ENCODE results near the gene BIVM. TPM values are rescaled to one million over a fixed set of nuclear protein-coding genes. Genes with fewer than 3 reads are reported as not detected.

Gene BIVM
- total RNA-seq, 4 donors from 2014 or later = 5.4 to 16.0 (median 7.7) TPM

DNA sequence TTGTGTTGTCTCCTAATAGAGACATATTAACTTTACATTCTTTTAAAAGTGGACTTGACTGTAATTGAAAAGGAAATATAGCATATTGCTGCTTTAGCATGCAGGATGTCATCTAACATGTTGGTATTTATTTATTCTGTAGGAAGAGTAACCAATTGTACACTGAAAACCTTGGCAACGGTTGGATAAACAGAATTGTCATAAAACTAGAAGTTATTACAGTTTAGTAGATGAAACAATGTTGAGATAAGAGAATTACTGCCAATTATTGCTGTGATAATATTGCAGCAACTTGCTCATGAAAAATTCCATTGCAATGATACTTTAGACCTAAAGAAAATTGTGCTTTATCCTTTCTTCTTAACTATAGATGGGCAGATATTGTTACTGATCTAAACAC lies 39.4 kb downstream of the BIVM start:
- no peak for DNase-seq (ENCODE audit: low spot score in 2 of 2)
- intact Hi-C loops (cut with DNase I; ENCODE audit: low total_unique reads) = no loop called here
- no peak overlapping the region for H3K4me3 ChIP-seq (ENCODE audit: low read depth, poor library complexity, severe bottlenecking)
- TF ChIP-seq, protein P1, sequence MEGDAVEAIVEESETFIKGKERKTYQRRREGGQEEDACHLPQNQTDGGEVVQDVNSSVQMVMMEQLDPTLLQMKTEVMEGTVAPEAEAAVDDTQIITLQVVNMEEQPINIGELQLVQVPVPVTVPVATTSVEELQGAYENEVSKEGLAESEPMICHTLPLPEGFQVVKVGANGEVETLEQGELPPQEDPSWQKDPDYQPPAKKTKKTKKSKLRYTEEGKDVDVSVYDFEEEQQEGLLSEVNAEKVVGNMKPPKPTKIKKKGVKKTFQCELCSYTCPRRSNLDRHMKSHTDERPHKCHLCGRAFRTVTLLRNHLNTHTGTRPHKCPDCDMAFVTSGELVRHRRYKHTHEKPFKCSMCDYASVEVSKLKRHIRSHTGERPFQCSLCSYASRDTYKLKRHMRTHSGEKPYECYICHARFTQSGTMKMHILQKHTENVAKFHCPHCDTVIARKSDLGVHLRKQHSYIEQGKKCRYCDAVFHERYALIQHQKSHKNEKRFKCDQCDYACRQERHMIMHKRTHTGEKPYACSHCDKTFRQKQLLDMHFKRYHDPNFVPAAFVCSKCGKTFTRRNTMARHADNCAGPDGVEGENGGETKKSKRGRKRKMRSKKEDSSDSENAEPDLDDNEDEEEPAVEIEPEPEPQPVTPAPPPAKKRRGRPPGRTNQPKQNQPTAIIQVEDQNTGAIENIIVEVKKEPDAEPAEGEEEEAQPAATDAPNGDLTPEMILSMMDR (IDR thresholded peaks at IDR 0.05) = no peak
- no peak for TF ChIP-seq POLR2A (IDR thresholded peaks at IDR 0.05)
- whole genome bisulfite sequencing, 2 donors = 71 to 83% methylated on average over 1 of the region's 1 CpG

DNA sequence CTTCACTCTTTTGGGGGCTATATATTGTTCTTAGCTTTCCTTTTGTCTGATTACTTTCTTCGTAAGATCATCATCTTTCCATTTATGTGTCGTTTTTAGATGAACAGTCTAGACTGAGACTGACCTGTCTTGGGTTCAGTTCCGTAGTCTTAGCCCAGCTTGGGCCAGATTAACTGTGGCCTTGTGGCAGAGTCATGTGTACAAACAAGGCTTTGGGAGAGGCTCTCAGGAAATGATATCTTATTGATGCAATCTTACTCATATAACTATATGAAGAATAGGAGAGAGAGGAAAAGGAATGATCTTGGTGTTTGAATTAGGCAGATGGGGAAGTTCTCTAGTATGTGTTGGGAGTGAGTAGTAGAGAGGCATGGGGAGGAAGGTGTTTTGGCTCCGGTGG lies 40.1 kb downstream of the BIVM start:
- WGBS, 2 donors = 33 to 49% methylated on average over 4 of the region's 4 CpGs
- TF ChIP-seq, protein P1 (IDR thresholded peaks at IDR 0.05) = no peak
- TF ChIP-seq POLR2A (IDR thresholded peaks at IDR 0.05) = no peak
- intact Hi-C loops (cut with DNase I; ENCODE audit: low total_unique reads) = no loop called here
- no peak for DNase-seq (ENCODE audit: low spot score in 2 of 2)
- no peak overlapping the region for H3K4me3 ChIP-seq (ENCODE audit: low read depth, poor library complexity, severe bottlenecking)

DNA sequence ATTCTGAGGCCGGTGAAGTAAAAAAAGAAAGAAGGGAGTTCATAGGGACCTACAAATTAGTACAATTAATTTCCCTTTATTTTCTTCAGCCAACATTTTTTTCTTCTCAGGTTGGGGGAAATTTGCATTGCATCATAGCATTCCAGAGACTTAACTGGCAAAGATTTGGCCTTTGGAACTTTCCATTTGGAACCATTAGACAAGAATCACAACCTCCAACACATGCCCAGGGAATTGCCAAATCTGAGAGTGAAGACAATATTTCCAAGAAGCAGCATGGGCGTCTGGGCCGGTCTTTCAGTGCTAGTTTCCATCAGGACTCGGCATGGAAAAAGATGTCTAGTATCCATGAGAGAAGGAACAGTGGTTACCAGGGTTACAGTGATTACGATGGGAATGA lies 40.5 kb downstream of the BIVM start:
- no peak overlapping the region for H3K4me3 ChIP-seq (ENCODE audit: low read depth, poor library complexity, severe bottlenecking)
- TF ChIP-seq POLR2A (IDR thresholded peaks at IDR 0.05) = no peak
- TF ChIP-seq, protein P1 (IDR thresholded peaks at IDR 0.05) = no peak
- intact Hi-C loops (cut with DNase I; ENCODE audit: low total_unique reads) = no loop called here
- WGBS, 2 donors = 78 to 84% methylated on average over 5 of the region's 5 CpGs
- DNase-seq (ENCODE audit: low spot score in 2 of 2) = no peak

DNA sequence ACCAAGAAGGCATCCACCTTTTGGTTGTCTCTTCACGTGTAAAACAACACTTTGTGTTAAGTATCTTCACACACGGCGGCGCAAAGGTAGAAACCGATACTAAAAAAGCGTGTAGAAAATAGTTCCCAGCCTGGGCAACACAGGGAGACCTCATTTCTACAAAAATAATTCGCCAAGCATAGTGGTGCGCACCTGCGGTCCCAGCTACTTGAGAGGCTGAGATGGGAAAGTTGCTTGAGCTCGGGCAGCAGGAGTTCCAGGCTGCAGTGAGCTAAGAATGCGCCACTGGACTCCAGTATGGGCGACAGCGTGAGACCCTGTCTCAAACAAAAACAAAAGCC lies 46.3 kb downstream of the BIVM start:
- intact Hi-C loops (cut with DNase I; ENCODE audit: low total_unique reads) = no loop called here
- H3K4me3 ChIP-seq (ENCODE audit: low read depth, poor library complexity, severe bottlenecking) = peak overlapping the region; percentile 100
- TF ChIP-seq POLR2A (IDR thresholded peaks at IDR 0.05) = no peak
- TF ChIP-seq, protein P1 (IDR thresholded peaks at IDR 0.05) = no peak
- no peak for DNase-seq (ENCODE audit: low spot score in 2 of 2)
- 0 to 2% methylated on average over 13 of the region's 13 CpGs for WGBS, 2 donors

DNA sequence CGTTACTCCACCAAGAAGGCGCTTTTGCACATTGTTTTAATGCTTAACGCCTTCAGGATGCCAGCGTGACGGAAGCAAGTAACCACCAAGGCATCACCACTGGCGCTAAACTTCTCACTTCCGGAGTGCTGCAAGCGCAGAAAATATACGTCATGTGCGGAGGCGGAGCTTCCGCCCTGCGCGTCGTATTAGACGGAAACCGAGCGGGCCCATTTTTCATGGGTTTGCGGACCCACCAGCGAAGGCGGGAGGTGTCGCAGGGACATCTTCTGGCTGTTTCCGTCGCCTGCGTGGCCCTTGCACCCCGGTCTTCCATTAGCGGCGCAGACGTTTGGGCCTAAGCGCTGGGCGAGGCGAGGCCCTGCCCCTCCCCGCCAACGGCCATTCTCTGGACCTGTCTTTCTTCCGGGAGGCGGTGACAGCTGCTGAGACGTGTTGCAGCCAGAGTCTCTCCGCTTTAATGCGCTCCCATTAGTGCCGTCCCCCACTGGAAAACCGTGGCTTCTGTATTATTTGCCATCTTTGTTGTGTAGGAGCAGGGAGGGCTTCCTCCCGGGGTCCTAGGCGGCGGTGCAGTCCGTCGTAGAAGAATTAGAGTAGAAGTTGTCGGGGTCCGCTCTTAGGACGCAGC lies 46.8 kb downstream of the BIVM start, which contains the start of gene ERCC5:
Gene ERCC5, plus strand, starts transcription at position 403 of the 631 bp plus-strand sequence. CDS start 235 bp downstream, outside the sequence.
- peak in 1 of 2 donors; percentile 13 for TF ChIP-seq POLR2A (IDR thresholded peaks at IDR 0.05)
- TF ChIP-seq, protein P1 (IDR thresholded peaks at IDR 0.05) = no peak
- peak; percentile 94 to 98 for DNase-seq (ENCODE audit: low spot score in 2 of 2)
- WGBS, 2 donors = 0% methylated on average over 42 to 48 of the region's 49 CpGs
- intact Hi-C loops (cut with DNase I; ENCODE audit: low total_unique reads) = no loop called here
- peak within 1 kb of the TSS; percentile 100 for H3K4me3 ChIP-seq (ENCODE audit: low read depth, poor library complexity, severe bottlenecking)
